CD4-positive, alpha-beta T cell treated with Interferon alpha-2 for 1 hour (primary cell): Measurements from ENCODE around the gene IL22RA2.
A peak's percentile ranks its signal among the peaks of the same experiment; 100 is the strongest.
"Not testable (repeated sequence)": the region's sequence is repeated elsewhere in the genome, so short reads cannot be mapped to it uniquely, and the experiment has no call there.

ENCODE experiments used
- DNase-seq, 2 donors: peaks; one replicate each; pipeline ENCODE4 v3.0.0-alpha.2; 2020 to 2022

The IL22RA2 gene

GRCh38 chr6:137119196-137120104 lies 54.0 kb downstream of the IL22RA2 start:
- no peak for DNase-seq

GRCh38 chr6:137117581-137117980 lies 55.9 kb downstream of the IL22RA2 start:
- no peak for DNase-seq

DNA sequence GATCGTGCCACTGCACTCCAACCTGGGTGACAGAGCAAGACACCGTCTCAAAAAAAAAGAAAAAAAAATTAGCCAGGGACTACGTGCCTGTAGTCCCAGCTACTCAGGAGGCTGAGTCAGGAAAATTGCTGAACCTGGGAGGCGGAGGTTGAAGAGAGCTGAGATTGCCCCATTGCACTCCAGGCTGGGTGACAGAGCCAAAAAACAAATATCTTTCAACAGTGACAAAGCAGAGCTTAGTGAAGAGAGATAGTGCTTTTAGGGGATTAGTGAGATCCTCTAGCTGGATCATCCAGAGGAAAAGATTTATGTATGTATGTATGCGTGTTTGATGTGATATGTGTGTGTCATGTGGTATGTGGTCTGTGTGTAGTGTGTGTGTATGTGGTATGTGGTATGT lies 56.6 kb downstream of the IL22RA2 start:
- DNase-seq, result no peak

DNA sequence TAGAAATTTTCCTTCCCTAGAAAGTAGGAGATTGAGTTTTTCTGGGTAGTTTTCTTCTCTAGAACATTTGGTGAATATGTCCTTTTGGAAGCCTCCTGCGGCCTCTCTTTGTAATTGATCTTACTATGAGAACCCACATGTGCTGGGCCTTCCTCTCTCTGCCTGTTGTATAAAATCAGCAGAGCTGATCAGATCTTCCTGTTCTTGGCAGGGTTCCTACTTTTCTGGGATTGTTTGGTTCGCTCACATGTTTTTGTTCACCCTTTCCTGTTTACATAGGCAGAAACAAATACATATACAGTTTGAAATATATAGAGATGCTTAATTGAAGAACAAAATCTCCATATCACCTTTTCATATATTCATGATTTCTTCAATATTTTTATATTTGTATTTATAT lies 57.8 kb downstream of the IL22RA2 start:
- DNase-seq, result no peak

DNA sequence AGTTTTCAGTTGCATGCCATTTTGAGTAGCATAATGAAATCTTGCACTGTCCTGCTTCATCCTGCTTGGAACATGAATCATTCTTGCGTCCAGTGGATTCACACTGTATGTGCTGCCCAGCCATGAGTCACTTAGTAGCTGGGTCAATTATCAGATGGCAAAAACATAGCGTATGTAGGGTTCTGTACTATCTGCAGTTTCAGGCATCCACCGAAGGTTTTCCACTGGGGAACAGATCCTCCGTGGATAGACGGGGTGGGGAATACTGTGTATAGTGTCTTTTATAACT lies 61.4 kb downstream of the IL22RA2 start:
- no peak for DNase-seq

GRCh38 chr6:137111296-137112066 lies 62.0 kb downstream of the IL22RA2 start:
- no peak for DNase-seq

GRCh38 chr6:137107767-137108105 lies 65.7 kb downstream of the IL22RA2 start:
- no peak for DNase-seq

- not testable (repeated sequence) for DNase-seq
These were observed 66.2 kb downstream of the IL22RA2 start for GRCh38 chr6:137107047-137107766.

DNA sequence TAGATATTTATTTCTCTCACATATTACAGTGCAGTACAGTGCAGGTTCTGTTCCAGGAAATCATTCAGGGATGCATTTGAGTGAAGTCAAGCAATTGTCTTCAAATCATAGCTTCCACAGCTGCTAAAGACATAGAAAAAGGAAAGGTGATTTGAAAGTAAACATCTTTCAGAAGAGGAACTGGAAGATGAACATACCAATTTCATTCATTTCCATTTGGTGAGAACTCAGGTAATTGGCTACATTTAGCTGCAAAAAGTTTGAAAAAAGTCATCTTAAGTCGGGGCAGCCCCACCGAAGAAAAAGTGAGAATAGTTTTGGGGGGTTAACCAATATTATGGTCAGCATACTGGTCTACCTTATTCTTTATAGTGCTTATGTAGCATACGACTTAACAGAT lies 67.3 kb downstream of the IL22RA2 start:
- no peak for DNase-seq

GRCh38 chr6:137105375-137105774 lies 68.1 kb downstream of the IL22RA2 start:
- peak in 1 of 2 donors; percentile 17 for DNase-seq

GRCh38 chr6:137104926-137105325 lies 68.5 kb downstream of the IL22RA2 start:
- no peak for DNase-seq

DNA sequence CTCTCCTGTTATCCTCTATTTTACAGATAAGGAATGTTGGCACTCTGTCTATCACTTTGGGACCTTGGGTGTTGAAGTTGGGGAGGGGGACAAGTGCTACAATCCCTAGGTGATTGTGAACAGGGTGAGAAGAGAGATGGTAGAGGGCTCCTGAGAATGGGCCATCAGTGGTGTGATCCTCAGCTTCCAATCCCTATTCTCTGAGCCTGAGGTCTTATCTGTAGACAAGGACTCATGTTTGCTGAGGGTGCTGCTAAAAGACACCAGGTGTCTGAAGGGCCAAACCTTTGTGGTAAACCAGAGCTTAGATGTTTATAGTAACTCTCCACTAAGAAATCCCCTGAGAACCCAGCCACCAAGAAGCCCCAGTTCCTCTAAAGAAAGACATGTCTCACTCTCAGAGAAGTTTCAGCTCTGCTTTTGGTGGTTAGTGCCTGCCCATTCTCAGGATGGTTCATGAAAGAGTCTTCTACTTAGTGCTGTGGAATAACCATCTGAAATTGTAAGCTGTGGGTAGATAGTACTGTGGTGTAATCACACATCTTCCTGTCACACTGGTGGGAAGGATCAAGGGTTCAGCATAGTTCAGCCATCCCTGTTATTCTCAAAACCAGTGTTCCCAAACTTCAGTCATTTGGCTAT lies 70.5 kb downstream of the IL22RA2 start:
- DNase-seq, result peak; percentile 36 to 61

GRCh38 chr6:137102050-137102848 lies 71.2 kb downstream of the IL22RA2 start:
- DNase-seq, result no peak

- DNase-seq, result no peak
These were observed 73.6 kb downstream of the IL22RA2 start for GRCh38 chr6:137099689-137100403.

- DNase-seq, result no peak
These were observed 75.9 kb downstream of the IL22RA2 start for GRCh38 chr6:137097526-137097925.

DNA sequence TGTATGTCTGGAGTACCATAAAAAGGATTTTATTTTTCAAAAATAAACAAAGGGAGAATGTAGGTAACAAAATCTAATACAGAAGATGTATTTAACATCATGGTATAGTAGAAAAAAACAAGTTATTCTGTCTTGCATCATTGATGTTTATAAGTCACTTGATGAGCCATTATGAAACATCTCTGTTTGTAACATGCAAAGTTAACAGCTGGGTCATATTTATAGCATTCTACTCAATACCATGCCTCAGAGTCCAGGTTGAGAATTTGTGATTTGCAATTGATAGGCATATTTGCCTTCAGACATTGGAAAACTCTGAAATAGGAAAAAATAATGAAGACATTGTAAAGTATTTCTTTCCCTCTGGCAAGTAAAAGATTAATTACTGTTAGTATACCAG lies 76.4 kb downstream of the IL22RA2 start:
- no peak for DNase-seq

DNA sequence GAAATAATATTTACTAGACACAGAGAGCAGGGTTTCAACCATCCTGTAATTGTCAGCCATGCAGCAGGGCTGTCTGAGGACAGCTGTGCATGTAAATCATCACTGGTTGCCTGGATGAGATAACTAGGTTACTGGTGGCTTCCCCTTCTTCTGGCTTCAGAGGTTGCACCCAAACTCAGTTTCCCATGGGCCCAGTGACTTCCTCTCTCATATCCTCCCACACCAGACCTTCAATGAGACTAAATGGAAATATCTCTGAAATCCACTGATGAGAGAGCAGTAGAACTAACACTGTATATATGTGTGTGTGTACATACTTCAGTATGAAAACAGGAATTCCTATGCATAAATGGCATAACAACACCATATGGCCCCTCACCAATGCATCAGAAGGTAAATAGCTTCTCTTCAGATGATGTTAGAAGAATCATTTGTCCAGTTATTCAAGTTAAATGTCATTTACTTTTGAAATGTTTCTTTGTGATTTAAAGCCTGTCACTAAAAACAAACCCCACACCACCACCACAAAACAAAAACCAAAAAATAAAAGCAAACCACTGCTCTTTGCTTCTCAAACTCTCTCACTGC lies 77.7 kb downstream of the IL22RA2 start:
- peak in 1 of 2 donors; percentile 39 for DNase-seq

- no peak for DNase-seq
These were observed 78.4 kb downstream of the IL22RA2 start for GRCh38 chr6:137095093-137095492.

DNA sequence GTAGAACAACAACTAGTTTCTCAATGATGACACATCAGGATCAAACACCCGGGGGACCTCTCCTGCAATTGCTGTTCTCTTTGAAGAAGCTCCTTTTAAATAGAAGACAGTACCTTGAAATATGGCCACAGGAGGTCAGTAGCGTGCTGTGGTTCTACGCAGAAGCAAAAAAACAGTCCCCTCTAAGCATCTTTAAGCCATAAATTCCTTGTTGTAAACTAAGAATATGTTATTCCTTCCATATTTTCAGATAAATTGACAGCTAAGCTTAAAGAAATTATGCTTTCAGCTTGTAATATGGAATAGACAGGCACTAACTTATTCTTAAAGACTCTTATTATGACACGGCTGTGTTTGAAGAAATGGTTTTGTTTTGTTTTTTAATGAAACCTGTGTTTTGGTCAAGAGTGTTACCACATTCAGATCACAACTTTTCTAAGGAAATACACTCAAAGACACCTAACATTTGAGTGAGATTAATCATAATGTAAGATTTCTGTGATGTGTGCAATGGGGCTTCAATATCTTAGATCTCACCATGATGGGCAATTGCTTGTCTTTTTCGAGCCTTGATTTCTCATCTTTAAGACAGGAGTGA lies 78.9 kb downstream of the IL22RA2 start:
- peak; percentile 56 to 68 for DNase-seq
